Activated CD8-positive, alpha-beta memory T cell treated with anti-CD3 and anti-CD28 coated beads for 48 hours (primary cell): ENCODE data around the gene IL7R.
"Not testable (repeated sequence)": the region's sequence is repeated elsewhere in the genome, so short reads cannot be mapped to it uniquely, and the experiment has no call there.

Experiments
- DNase-seq, 3 experiments: peaks; one replicate each; pipeline ENCODE4 v3.0.0-alpha.2; 2020; ENCODE audit warnings: low read depth in 2 of 3, low spot score in 2 of 3

Gene IL7R

GRCh38 chr5:35870605-35871004, 13.9 kb downstream of the IL7R start:
- DNase-seq = no peak

DNA sequence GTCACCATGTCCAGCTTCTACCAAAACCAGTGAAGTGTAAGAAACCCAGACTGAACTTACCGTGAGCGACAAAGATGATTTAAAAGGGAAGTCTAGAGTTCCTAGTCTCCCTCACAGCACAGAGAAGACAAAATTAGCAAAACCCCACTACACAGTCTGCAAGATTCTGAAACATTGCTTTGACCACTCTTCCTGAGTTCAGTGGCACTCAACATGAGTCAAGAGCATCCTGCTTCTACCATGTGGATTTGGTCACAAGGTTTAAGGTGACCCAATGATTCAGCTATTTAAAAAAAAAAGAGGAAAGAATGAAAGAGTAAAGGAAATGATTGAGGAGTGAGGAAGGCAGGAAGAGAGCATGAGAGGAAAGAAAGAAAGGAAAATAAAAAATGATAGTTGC, 19.8 kb downstream of the IL7R start:
- no peak for DNase-seq

- DNase-seq = no peak
These were observed 20.2 kb downstream of the IL7R start for GRCh38 chr5:35876922-35877321.

DNA sequence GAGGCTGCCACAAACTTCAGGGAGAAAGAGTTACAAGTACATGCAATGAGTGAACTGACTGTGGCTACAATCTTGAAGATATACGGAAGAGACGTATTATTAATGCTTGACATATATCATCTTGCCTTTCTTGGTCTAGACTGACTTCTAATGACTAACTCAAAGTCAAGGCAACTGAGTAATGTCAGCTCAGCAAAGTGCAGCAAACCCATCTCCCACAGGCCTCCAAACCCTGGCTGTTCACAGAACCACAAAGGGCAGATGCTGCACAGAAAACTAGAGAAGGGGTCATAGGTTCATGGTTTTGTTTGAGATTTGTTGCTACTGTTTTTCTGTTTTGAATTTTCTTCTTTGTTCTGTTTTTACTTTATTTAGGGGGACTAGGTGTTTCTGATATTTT, 21.0 kb downstream of the IL7R start:
- DNase-seq = no peak

GRCh38 chr5:35878079-35878478, 21.4 kb downstream of the IL7R start:
- DNase-seq = no peak

DNA sequence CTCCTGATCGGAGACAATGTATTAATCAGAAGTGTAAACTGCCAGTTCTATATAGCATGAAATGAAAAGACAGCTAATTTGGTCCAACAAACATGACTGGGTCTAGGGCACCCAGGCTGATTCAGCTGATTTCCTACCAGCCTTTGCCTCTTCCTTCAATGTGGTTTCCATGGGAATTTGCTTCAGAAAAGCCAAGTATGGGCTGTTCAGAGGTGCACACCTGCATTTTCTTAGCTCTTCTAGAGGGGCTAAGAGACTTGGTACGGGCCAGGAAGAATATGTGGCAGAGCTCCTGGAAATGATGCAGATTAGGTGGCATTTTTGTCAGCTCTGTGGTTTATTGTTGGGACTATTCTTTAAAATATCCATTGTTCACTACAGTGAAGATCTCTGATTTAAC, 22.4 kb downstream of the IL7R start:
- no peak for DNase-seq

GRCh38 chr5:35879649-35880048, 23.0 kb downstream of the IL7R start:
- no peak for DNase-seq

DNA sequence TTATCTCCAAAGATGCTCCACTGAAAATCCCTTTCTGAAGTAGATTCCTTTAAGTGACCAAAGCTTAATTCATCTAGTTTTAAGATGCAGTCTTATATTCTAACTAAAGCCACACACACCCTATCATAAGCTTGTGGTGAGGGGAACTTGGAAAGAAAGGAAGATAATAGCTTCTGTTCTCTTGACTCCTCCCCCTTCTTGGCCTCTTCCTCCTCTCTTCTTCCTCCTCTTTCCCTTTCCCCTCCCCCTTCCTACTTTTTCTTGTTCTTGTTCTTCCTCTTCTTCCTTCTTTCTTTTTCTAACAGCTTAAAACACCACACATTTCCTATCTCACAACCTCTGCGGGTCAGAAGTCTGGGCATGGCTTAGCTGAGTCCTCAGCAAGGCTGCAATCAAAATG, 23.5 kb downstream of the IL7R start:
- no peak for DNase-seq

DNA sequence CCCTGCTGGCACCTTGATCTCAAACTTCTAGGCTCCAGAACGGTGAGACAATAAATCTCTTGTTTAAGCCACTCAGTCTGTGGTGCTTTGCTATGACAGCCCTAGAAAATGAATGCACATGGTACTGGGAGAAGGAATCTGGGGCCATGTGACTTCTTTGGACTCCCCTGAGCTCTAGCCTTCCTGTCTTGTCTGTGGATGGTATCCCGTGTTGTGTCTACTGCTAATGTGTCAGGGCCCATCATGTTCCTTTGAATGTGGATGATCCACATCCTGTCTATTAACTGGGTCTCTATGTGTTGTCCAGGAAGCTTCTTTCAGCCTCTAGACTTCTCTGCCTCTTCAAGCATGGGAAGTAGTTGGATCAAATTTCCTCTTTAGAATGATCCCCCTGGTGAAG, 25.1 kb downstream of the IL7R start:
- DNase-seq = no peak

DNA sequence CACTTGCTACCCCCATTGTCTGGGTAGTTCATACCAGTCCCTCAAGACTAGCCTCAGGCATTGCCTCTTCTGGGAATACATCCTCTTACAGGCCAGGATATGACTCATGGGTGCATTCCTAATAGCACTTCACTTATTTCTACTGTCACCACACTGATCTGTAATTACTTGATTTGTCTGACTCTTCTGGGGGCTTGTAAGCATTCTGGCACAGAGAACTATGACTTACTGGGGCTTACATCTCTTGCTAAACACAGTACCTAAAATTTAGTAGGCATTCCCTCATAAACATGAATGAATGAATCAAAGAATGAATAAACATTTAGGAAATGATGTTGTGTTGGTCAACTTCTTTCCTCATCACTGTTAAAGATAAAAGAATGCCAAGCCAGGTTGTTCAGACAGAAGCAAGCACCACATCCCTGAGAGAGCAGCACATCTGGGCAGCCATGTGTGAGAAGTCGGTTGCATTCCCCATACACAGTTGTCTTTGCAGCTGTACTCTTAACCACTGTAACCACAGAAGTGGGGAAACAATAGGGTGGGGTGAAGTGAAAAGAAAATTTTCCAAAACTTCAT, 27.6 kb downstream of the IL7R start:
- DNase-seq = no peak

DNA sequence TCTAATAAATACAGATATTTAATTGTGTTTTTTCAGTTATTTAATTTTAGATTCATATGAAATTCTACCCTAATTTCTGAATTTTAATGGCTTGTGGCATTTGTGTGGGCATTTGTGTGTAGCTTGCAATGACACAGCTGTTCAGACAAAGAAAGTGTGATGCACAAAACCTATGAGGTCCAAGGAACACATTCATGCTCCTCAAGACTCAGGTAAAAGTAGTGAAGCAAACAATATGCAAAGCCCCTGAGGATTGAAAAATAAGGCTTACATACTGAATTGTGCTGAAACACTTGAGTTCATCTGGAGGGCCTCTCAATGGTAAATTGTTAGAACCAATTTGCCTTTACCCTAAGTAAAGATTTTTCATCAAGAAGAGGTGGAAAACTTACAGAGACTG, 28.1 kb downstream of the IL7R start:
- DNase-seq = no peak

DNA sequence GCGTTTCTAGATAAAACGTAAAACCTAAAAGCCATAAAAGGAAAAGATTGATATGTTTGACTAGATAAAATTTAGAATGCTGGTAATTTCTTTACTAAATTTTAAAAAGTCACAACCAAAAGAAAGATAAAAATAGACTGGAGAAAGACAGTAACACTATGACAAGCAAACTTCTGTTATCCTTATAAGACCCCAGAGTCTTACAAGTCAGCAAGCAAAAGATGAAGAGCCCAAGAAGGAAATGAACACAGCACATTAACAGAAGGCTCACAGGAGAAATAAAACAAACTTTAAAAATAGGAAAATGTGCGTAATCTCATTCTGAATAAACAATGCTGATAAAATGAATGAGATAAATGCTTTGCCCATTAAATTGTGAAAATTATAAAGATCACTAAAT, 29.7 kb downstream of the IL7R start:
- DNase-seq = no peak

DNA sequence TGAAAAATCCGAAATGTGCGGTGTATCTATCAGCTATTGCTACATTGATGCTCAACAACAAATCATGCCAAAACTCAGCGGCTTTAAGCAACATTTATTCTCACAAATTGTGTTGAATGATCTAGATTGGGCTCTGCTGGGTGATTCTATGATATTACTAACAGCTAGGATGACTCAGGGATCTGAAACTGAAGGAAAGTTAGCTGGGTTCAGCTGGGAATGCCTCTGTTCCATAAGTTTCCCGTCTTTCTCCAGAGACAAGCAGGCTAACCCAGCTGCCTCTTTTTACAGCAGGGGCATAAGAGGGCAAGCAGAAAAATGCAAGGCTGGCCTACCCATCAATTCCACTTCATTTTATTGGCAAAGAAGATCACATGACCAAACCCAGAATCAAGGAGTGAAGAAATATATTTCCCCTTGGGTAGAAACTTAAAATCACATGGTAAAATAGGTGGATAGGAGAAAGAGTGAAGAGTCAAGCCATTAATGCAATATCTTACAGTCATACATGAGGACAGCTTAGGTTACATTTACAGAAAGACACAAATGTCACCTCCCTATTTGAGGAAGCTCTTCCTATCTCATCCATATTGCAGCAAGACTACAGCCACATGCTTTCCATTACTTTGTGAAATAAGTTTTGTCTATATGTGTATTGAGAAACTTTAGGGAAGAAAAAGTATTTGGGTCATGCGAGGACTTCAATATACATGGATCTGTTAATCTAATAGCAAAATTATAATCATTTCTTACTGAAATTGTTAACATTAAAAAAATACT, 30.8 kb downstream of the IL7R start:
- DNase-seq = no peak

GRCh38 chr5:35890021-35891020, 33.6 kb downstream of the IL7R start:
- DNase-seq = no peak

GRCh38 chr5:35892799-35893198, 36.1 kb downstream of the IL7R start:
- not testable (repeated sequence) for DNase-seq

GRCh38 chr5:35894131-35894530, 37.4 kb downstream of the IL7R start:
- DNase-seq = no peak

GRCh38 chr5:35898952-35899660, 42.4 kb downstream of the IL7R start:
- DNase-seq = no peak

GRCh38 chr5:35899800-35900199, 43.1 kb downstream of the IL7R start:
- DNase-seq = no peak

DNA sequence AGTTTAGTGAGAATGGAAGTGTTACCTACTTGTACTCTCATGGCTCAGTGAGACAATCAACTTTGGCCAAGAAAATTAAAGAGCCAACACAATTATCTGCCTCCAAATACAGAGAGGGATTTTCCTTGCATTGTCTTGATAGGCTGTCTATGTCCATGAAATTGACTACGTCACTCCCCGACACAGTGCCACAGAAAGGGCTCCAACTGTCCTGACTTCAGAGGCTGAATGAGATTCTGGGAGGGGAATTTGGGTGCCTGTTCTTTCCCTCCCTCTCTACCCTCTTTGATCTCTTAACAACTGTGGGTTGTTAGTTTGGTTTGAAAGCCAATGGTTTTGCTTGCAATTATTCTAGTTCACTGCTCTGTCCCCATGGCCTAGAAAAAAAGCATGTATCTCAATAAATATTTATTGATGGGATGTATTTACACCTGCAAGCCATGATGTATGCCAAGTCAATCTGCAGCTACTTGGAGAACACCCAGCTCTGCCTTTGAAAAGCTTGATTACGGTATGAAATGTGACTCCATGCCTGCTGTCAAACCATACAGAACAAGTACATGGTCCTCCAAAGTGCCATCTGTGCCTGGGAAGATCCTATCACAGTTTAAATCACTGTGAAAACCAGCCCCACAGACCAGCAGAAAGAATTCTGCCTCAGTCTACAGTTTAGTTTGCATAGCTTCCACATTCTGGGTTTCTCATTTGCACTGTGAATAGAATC, 44.4 kb downstream of the IL7R start:
- no peak for DNase-seq

GRCh38 chr5:35902046-35902672, 45.5 kb downstream of the IL7R start:
- DNase-seq = no peak
